Activated naive CD4-positive, alpha-beta T cell treated with anti-CD3 and anti-CD28 coated beads, Interleukin-2, amount 50 U/mL, for 24 hours (primary cell): ENCODE data around the gene WIZ.
"Not testable (repeated sequence)": the region's sequence is repeated elsewhere in the genome, so short reads cannot be mapped to it uniquely, and the experiment has no call there.

Source experiments
- H3K27ac Mint-ChIP-seq: one replicate; pipeline ENCODE4 v1.8.0; 2021; ENCODE audit warnings: mild to moderate bottlenecking, mixed read lengths
- H3K27me3 Mint-ChIP-seq: one replicate; pipeline ENCODE4 v1.8.0; 2021; ENCODE audit warnings: mixed read lengths
- H3K36me3 Mint-ChIP-seq: one replicate; pipeline ENCODE4 v1.8.0; 2021; ENCODE audit warnings: mixed read lengths
- H3K4me1 Mint-ChIP-seq: one replicate; pipeline ENCODE4 v1.8.0; 2021; ENCODE audit warnings: mixed read lengths
- H3K4me3 Mint-ChIP-seq: one replicate; pipeline ENCODE4 v1.8.0; 2021; ENCODE audit warnings: mild to moderate bottlenecking, mixed read lengths
- H3K9me3 Mint-ChIP-seq: one replicate; pipeline ENCODE4 v1.8.0; 2021; ENCODE audit warnings: mixed read lengths

WIZ gene

DNA sequence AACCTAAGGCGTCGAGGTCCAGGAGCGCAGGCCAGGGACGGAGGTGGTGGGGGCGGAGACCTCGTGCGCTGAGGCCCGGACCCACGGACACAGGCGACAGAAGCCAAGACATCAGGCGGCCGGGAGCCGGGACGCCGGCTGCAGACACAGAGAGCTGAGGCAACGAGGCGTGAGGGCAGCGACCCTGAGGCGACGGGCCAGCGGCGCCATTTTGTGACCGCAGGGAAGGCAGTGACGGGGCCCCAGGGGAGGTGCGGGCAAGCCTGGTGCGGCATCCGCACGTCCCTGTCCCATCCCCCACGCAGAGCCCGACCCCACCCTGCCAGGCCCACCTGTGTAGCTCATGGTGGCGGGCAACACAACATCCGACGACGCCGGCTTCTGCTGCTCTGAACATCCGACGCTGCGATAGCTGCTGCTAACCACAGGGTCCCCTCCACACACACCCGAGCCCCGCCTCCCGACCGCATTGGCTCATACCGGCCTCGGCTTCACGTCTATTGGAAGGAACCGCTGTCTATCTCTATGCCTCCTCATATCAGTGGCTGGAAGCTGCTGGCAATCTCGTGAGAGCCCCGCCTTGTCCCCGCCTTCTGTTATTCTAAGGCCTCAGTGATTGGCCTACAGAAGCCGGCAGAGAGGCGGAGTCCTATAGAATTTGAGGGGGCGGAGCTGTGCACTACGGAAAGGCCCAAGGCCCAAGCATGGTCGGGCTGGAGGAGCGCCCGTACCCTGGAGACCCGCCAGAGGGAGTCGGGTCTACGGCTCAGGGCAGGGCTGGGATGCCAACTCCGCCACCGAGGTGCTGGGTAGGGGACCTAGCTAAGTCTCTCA, 31.0 kb downstream of the WIZ start, which contains the start of gene AKAP8L:
AKAP8L (minus strand) TSS at position 410 of the 834 bp plus-strand sequence; CDS start at position 345, 65 bp downstream.
- Mint-ChIP-seq H3K27ac (peak within 1 kb of the TSS; percentile 95), H3K27me3 (no peaks in the 10 kb centered on the region), H3K9me3 (no peaks in the 10 kb centered on the region), H3K36me3 (peaks cover 18% of the 10 kb centered on the region), H3K4me3 (peak within 1 kb of the TSS; percentile 96), H3K4me1 (peaks cover 40% of the 10 kb centered on the region)

GRCh38 chr19:15418231-15418578, 31.6 kb downstream of the WIZ start:
- peaks cover 44% of the 10 kb centered on the region for H3K4me1 Mint-ChIP-seq
- no peaks in the 10 kb centered on the region for H3K9me3 Mint-ChIP-seq
- H3K36me3 Mint-ChIP-seq, result peaks cover 14% of the 10 kb centered on the region
- no peaks in the 10 kb centered on the region for H3K27me3 Mint-ChIP-seq
- H3K27ac Mint-ChIP-seq, result peak overlapping the region; percentile 95
- peak overlapping the region; percentile 96 for H3K4me3 Mint-ChIP-seq

GRCh38 chr19:15417699-15418098, 32.1 kb downstream of the WIZ start:
- H3K27me3 Mint-ChIP-seq, result no peaks in the 10 kb centered on the region
- no peaks in the 10 kb centered on the region for H3K9me3 Mint-ChIP-seq
- peaks cover 49% of the 10 kb centered on the region for H3K4me1 Mint-ChIP-seq
- peaks cover 10% of the 10 kb centered on the region for H3K36me3 Mint-ChIP-seq
- H3K4me3 Mint-ChIP-seq, result peak overlapping the region; percentile 96
- peak overlapping the region; percentile 89 for H3K27ac Mint-ChIP-seq

GRCh38 chr19:15412832-15413231, 36.9 kb downstream of the WIZ start:
- no peak overlapping the region for H3K4me3 Mint-ChIP-seq
- no peaks in the 10 kb centered on the region for H3K9me3 Mint-ChIP-seq
- H3K4me1 Mint-ChIP-seq, result peaks cover 53% of the 10 kb centered on the region
- H3K27me3 Mint-ChIP-seq, result no peaks in the 10 kb centered on the region
- H3K36me3 Mint-ChIP-seq, result peaks cover 6% of the 10 kb centered on the region
- peak overlapping the region; percentile 35 for H3K27ac Mint-ChIP-seq

DNA sequence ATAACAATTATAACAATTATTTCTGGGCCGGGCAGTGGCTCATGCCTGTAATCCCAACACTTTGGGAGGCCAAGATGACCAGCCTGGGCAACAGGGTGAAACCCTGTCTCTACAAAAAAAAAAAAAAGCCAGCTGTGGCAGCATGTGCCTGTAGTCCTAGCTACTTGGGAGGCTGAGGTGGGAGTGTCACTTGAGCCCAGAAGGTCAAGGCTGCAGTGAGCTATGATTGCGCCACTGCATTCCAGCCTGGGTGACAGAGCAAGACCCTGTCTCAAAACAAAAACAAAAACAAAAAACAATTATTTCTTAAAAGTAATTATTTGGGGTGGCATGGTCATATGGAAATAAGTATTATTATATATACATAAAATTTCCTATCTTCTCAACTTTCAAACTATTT, 38.4 kb downstream of the WIZ start:
- not testable (repeated sequence) for H3K27ac Mint-ChIP-seq, H3K36me3 Mint-ChIP-seq
- H3K4me1 Mint-ChIP-seq, result peaks cover 53% of the 10 kb centered on the region

DNA sequence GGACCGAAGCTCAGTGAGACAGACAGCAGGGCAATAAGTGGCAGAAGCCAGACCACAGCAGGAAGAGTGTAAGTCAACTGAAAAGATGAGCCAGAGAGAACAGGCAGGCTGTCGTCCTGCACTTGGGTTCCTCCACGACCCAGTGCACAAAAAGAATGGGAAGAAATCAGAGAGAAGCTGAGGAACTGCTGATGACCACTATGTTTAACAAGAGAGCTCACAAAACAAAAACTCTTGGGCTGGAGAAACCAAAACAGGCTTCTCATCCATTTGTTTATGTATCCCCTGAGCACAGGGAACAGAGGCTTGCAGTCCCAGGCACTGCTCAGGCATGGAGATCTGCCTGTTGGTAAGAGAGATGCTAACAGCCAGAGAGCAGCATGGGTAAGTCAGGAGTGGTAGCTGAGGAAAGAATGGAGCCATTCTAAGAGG, 45.0 kb downstream of the WIZ start:
- H3K9me3 Mint-ChIP-seq, result no peaks in the 10 kb centered on the region
- H3K27ac Mint-ChIP-seq, result peak overlapping the region; percentile 10
- peaks cover 4% of the 10 kb centered on the region for H3K36me3 Mint-ChIP-seq
- H3K4me3 Mint-ChIP-seq, result no peak overlapping the region
- H3K4me1 Mint-ChIP-seq, result peaks cover 58% of the 10 kb centered on the region
- no peaks in the 10 kb centered on the region for H3K27me3 Mint-ChIP-seq

More for the DNA sequence above, 38.4 kb downstream of the WIZ start:
- H3K4me3 Mint-ChIP-seq, H3K9me3 Mint-ChIP-seq, H3K27me3 Mint-ChIP-seq: not testable (repeated sequence)

GRCh38 chr19:15404097-15404779, 45.5 kb downstream of the WIZ start:
- H3K27ac Mint-ChIP-seq, result peak overlapping the region; percentile 10
- peaks cover 4% of the 10 kb centered on the region for H3K36me3 Mint-ChIP-seq
- H3K27me3 Mint-ChIP-seq, result no peaks in the 10 kb centered on the region
- no peaks in the 10 kb centered on the region for H3K9me3 Mint-ChIP-seq
- H3K4me3 Mint-ChIP-seq, result no peak overlapping the region
- H3K4me1 Mint-ChIP-seq, result peaks cover 52% of the 10 kb centered on the region

DNA sequence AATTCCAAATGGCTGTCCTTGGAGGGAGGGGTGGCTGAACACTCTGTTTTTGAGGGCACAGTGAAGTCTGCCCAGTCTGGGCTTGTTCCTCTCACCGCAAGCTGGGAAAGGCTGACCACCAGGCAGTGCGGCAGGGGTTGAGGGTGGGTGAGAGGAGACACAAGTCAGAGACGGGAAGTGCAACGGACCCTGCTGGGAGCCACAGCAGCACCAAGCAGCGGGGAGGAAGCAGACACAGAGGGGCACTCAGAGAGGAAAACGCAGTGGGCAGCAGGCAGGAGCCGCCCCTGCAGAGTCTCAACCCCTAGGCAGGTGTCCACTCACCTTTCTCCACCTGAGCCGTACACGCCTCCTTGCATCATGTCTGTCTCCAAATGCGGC, 46.6 kb downstream of the WIZ start:
- H3K4me1 Mint-ChIP-seq, result peaks cover 44% of the 10 kb centered on the region
- H3K4me3 Mint-ChIP-seq, result no peak overlapping the region
- no peaks in the 10 kb centered on the region for H3K27me3 Mint-ChIP-seq
- H3K36me3 Mint-ChIP-seq, result peaks cover 4% of the 10 kb centered on the region
- no peaks in the 10 kb centered on the region for H3K9me3 Mint-ChIP-seq
- no peak overlapping the region for H3K27ac Mint-ChIP-seq

- Mint-ChIP-seq H3K9me3 (no peaks in the 10 kb centered on the region), H3K27me3 (no peaks in the 10 kb centered on the region), H3K36me3 (peaks cover 4% of the 10 kb centered on the region), H3K27ac (no peak overlapping the region), H3K4me1 (peaks cover 39% of the 10 kb centered on the region), H3K4me3 (no peak overlapping the region)
Measured at GRCh38 chr19:15402411-15403150, 47.2 kb downstream of the WIZ start.

DNA sequence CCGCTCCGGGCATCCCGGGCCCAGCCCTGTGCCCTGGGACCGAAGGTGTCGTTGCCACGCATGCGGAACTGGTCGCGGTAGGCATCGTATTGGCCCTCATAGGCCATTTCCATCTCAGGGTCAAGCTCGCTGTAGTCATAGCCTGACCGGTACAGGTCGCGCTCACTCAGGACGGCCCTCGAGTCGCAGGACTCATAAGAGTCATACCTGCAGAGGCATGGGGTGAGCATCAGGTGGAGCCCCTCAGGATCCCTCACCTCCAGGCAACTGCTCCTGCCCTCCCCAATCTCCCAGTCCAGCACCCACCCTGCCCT, 48.4 kb downstream of the WIZ start:
- H3K4me1 Mint-ChIP-seq, result peaks cover 30% of the 10 kb centered on the region
- H3K27me3 Mint-ChIP-seq, result no peaks in the 10 kb centered on the region
- peaks cover 15% of the 10 kb centered on the region for H3K36me3 Mint-ChIP-seq
- H3K9me3 Mint-ChIP-seq, result no peaks in the 10 kb centered on the region
- no peak overlapping the region for H3K27ac Mint-ChIP-seq
- H3K4me3 Mint-ChIP-seq, result no peak overlapping the region

- Mint-ChIP-seq H3K9me3 (no peaks in the 10 kb centered on the region), H3K4me1 (peaks cover 29% of the 10 kb centered on the region), H3K27me3 (no peaks in the 10 kb centered on the region), H3K36me3 (peaks cover 18% of the 10 kb centered on the region), H3K4me3 (no peak overlapping the region), H3K27ac (no peak overlapping the region)
Measured at GRCh38 chr19:15400521-15401396, 49.0 kb downstream of the WIZ start.

DNA sequence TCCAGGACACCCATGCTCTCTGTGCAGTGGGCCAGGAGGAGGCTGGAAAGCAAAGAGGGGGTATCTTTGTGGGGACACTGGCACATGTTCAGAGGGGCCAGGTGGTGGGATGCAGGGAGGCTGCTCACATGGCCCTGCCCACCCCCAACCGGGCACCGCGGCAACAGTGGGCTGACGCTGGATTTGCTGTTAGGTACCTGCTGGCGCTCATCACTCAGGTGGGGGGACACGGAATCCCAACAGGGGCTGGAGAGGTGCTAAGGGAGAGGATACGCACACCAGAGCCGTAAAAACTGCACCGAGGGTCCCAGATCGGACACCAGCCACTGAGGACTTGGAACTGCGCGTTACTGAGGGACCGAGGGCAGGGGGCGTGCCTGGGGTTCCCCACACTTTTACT, 50.1 kb downstream of the WIZ start:
- Mint-ChIP-seq H3K4me3 (no peak overlapping the region), H3K9me3 (no peaks in the 10 kb centered on the region), H3K27ac (no peak overlapping the region), H3K36me3 (peaks cover 17% of the 10 kb centered on the region), H3K4me1 (peaks cover 22% of the 10 kb centered on the region), H3K27me3 (no peaks in the 10 kb centered on the region)

DNA sequence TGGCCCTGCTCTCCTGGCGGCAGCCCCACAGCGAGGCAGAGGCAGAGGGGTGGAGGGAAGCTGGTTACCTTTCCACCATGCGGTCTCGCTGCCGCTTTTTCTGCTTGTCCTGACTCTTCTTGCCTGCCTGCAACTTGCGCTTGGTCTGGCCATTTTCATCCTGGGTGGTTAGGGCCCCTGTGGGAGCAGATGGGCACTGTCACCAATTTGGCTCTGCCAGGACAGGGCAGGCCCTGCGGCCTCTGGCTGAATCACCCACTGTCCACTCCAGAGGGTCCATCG, 50.6 kb downstream of the WIZ start:
- no peak overlapping the region for H3K4me3 Mint-ChIP-seq
- no peaks in the 10 kb centered on the region for H3K27me3 Mint-ChIP-seq
- H3K4me1 Mint-ChIP-seq, result peaks cover 17% of the 10 kb centered on the region
- H3K36me3 Mint-ChIP-seq, result peaks cover 16% of the 10 kb centered on the region
- H3K27ac Mint-ChIP-seq, result no peak overlapping the region
- H3K9me3 Mint-ChIP-seq, result no peaks in the 10 kb centered on the region

DNA sequence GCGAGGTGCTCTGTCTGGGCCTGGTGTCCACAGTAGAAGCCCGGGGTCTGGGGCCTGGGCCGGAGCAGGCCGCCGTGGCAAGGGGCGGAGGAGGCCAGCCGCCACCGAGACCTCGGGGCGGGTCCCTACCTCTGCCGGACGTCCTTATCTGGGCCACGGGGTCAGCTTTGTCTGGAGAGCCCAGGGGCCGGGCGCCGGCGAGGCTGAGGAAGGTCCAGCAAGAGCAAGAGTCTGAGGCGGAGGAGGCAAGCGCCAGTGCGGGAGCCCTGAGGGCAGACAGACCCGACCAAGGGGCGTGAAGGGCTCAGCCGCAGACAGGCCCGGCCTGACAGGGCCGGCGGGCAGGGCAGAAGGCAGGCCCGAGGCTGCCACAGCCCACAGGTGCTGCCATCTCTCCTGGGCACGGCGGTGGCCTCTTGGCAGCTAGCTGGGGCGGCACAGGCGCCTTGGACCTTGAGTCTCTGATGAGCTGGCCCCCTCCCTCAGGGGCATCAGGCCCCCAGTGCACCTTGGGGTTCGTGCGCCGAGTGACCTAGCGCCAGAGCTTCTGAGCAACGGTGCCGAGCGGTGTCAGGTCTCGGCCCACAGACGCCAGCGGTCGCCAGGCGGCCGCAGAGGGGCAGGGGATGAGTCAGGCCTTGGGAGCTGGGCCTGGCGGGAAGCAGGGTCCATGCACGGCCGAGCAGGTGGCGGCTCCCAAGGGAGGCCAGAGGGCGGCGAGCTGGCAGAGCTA, 51.1 kb downstream of the WIZ start:
- Mint-ChIP-seq H3K27ac (no peak overlapping the region), H3K36me3 (peaks cover 17% of the 10 kb centered on the region), H3K4me3 (no peak overlapping the region), H3K9me3 (no peaks in the 10 kb centered on the region), H3K27me3 (no peaks in the 10 kb centered on the region), H3K4me1 (peaks cover 12% of the 10 kb centered on the region)

DNA sequence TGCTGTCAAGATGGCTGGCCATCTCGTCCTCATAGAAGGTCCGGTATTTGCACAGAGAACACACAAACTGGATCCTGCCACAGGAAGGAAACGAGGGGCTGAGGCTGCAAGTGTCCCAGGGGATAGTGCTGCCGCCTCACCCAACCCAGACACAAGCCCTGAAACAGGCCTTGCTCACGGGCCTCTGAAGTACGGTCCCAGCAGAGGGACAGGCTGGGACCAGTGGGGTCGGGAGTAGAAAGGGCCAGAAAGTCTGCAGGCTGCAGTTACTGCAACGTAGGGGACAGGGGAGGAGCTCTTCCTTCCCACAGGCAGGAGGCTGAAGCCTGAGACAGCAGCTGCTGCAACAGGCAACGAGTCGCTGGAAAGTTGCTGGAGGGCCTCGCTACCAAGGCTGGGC, 52.0 kb downstream of the WIZ start:
- Mint-ChIP-seq H3K27ac (no peak overlapping the region), H3K36me3 (peaks cover 22% of the 10 kb centered on the region), H3K4me1 (peaks cover 12% of the 10 kb centered on the region), H3K9me3 (no peaks in the 10 kb centered on the region), H3K27me3 (no peaks in the 10 kb centered on the region), H3K4me3 (no peak overlapping the region)
